Fibroblast of mammary gland (primary cell): ENCODE data around the gene VOPP1.

ENCODE experiments used
- DNase-seq: peaks from one replicate; pipeline ENCODE4 v3.0.0-alpha.2; 2010; ENCODE audit warnings: low read depth
- H3K4me3 ChIP-seq: 2 replicates; pipeline ENCODE4 v1.5.1; 2011; ENCODE audit warnings: low read depth, mild to moderate bottlenecking, low read length, moderate library complexity; ENCODE audit not compliant: control insufficient read depth
- TF ChIP-seq, protein P1 (sequence below): conservative IDR thresholded peaks from 2 replicates; pipeline ENCODE4 v1.5.1; 2011; ENCODE audit warnings: low read depth, low read length, inconsistent platforms; ENCODE audit not compliant: control insufficient read depth, insufficient read depth

VOPP1 gene

DNA sequence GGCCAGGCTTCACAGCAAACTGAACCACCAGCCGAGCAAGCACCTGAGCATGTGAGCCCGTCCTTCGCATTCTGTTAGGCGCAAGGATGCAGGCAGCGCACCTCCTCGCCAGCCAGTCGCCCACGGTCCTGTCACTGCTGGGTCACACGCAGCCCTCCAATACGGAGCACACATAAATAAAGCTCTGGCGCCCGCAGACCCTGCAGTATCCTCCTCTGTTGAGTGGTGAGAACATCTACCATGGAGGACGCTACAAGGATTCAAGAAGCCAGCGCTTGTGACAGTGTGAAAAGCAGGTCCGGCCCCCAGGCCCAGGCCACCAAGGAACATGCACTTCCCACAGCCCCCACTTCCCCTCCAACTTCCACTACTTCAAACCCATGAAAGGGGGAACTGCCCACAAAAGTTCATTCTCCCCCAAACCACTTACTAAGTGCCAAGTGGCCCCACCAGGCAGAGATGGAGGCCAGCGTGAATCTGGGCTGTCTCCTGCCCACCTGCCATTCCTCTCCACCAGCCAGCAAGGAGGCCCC, 34.8 kb downstream of the VOPP1 start:
- TF ChIP-seq, protein P1, sequence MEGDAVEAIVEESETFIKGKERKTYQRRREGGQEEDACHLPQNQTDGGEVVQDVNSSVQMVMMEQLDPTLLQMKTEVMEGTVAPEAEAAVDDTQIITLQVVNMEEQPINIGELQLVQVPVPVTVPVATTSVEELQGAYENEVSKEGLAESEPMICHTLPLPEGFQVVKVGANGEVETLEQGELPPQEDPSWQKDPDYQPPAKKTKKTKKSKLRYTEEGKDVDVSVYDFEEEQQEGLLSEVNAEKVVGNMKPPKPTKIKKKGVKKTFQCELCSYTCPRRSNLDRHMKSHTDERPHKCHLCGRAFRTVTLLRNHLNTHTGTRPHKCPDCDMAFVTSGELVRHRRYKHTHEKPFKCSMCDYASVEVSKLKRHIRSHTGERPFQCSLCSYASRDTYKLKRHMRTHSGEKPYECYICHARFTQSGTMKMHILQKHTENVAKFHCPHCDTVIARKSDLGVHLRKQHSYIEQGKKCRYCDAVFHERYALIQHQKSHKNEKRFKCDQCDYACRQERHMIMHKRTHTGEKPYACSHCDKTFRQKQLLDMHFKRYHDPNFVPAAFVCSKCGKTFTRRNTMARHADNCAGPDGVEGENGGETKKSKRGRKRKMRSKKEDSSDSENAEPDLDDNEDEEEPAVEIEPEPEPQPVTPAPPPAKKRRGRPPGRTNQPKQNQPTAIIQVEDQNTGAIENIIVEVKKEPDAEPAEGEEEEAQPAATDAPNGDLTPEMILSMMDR = no peak
- no peak for DNase-seq
- no peak overlapping the region for H3K4me3 ChIP-seq

DNA sequence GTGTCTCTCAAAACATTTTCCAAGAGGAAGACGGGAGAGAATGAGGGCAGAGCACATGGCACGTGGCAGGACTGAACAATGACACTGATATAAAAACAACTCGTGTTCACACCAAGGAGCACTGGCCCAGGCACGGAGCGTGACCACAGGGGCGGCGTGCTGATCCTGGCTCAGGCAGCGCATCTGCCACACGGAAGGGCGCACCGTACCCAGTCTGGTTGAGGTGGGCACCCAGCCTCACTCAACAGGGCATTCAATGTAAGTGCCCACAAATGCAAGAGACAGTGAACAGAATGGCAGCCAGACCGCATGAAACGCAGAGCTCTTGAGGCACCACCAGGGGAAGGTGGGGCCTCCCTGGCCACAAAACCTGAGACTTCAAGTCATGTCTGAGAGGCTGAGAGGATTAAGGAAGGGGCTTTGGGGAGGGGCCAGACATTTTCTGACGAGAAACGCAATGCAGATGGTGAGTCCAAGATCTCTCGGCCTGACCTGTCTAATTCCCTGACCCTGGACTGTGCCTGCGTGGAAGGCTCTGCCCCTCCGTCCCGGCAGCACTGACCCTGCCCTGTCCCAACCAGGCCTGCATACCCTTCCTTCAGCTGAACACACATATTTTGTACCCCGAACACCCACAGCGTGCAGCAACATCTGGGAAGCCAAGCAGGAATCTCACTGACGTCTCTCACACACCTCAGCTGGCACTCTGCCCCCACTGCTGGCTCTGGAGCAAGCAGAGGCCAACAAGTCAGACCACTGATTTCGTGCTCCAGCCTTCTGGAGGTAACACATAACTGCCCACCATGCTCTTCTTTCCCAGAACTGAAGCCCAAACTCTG, 35.5 kb downstream of the VOPP1 start:
- DNase-seq = no peak
- TF ChIP-seq, protein P1 = no peak
- no peak overlapping the region for H3K4me3 ChIP-seq

DNA sequence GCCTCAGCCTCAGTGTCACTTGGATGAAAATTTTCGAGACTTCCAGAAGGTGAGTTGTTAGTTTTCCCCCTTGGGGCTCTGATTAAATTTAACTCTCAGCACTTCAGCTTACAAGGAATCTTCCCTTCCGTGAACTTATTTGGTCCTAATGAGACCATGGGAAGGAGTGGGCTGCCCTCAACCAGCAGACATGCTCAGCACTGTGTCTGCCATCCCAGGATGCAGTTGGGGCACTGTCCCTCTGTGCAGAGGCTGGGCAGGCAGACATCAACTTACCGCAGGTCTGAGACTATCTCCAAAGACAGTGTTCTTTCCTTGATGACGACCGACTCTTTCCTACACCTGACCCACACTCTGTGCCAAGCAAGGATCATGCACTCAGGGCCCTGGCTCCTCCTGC, 36.7 kb downstream of the VOPP1 start:
- no peak for DNase-seq
- TF ChIP-seq, protein P1 = no peak
- no peak overlapping the region for H3K4me3 ChIP-seq

DNA sequence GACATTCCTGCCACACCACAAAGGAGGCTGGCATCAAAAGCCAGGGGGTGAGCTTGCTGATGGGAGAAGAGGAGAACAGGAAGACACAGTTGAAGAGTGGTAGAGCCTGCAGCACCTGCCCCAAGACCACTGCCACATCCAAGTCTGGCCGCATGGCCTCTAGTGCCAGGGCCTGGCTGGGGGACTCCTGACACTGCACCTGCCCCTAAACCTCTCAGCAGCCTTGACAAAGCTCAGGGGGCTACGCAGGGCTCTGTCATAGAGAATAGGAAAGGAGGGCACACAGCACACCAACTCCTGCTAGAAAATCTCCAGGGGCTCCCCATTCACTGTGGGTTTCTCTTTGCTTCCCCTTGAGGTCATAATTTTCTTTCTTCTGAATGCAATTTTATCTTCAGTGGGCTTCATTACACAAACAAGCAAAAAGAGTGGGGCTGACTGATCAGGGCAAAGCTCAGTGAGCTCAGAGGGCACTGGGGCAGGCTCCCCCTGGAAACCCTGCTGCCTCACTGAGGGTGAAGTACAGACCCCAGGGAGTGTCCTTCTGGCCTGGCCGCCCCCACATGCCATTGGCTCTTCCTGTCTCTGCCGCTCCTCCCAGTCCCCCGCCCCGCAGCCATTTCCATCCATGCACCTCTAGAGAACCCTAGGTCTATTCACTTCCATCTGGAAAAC, 37.2 kb downstream of the VOPP1 start:
- DNase-seq = no peak
- TF ChIP-seq, protein P1 = no peak
- H3K4me3 ChIP-seq = no peak overlapping the region

DNA sequence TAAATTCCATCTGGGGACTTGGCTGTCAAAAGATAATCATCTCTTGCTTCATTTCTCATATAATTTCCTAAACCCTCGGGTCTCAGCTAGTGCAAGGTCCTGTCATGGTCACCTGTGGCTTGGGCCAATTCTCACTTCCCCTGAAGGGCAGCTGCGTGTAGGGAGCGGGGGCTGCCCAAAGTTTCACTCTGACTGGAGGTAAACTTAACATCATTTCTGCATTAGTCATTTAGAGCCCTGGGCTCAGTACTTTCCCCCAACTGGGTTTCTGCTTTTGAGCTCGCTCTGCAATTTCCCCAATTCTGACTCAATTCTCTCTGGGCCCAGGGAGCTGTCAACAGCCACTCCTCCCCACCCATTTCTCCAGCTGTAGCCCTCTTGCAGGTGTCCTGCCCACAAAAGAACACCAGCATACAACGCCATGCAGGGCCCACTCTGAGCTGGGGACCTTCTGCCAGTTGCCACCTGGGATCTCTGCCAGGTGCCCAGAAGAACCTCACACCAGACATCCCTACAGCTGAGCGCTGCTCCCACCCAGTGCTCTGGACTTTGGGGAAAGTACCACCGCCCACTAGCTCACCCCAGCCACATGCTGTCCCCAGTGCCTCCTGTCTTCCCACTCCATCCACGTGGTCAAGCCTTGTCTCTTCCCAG, 37.9 kb downstream of the VOPP1 start:
- TF ChIP-seq, protein P1 = no peak
- H3K4me3 ChIP-seq = no peak overlapping the region
- peak; percentile 77 for DNase-seq

DNA sequence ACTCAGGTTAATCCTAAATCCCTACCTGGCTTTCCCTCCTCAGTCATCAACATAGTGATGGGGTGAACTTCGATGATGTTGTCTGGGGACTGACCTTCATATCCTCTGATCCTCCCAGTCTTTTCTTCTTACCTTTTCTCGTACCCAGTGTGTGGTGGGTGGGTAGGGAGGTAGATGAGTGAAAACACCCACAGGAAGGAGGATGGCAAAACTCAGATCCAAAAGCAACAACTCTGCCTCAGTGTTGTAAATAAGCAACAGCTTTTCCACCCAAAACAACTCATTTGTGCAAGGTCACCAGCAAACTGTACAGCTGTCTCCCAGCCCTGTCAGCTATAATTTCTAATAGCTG, 38.6 kb downstream of the VOPP1 start:
- no peak overlapping the region for H3K4me3 ChIP-seq
- TF ChIP-seq, protein P1 = no peak
- DNase-seq = no peak
